Stimulated activated CD4-positive, alpha-beta T cell treated with anti-CD3 and anti-CD28 coated beads, Interleukin-1b, Interleukin-23, amount 100 ng/mL, for 48 hours (primary cell): Measurements from ENCODE around the gene DAB2IP.

Experiments used
- DNase-seq: peaks from one replicate; pipeline ENCODE4 v3.0.0-alpha.2; 2020

DAB2IP gene

GRCh38 chr9:121823451-121824169 is 172.2 kb downstream of the DAB2IP start:
- no peak for DNase-seq

GRCh38 chr9:121824651-121825030 is 173.2 kb downstream of the DAB2IP start:
- DNase-seq = no peak

GRCh38 chr9:121825031-121825691 is 173.7 kb downstream of the DAB2IP start:
- no peak for DNase-seq

GRCh38 chr9:121826711-121827110 is 175.3 kb downstream of the DAB2IP start:
- DNase-seq = no peak

GRCh38 chr9:121827251-121827967 is 176.0 kb downstream of the DAB2IP start:
- DNase-seq = no peak

- DNase-seq = no peak
Measured at GRCh38 chr9:121830441-121831140, 179.2 kb downstream of the DAB2IP start.

- no peak for DNase-seq
Measured at GRCh38 chr9:121831869-121832268, 180.4 kb downstream of the DAB2IP start.

- DNase-seq = no peak
Measured at GRCh38 chr9:121833061-121833460, 181.6 kb downstream of the DAB2IP start.
